GM12873 (cell line): ENCODE measurements around the gene RRH.

Experiments
- TF ChIP-seq, protein P1 (sequence below): IDR thresholded peaks from 2 replicates; pipeline ENCODE4 v1.5.1; 2012; ENCODE audit warnings: low read depth, mild to moderate bottlenecking, moderate library complexity, low read length, control low read depth; ENCODE audit not compliant: insufficient read depth; ENCODE audit errors: missing control alignments

Gene RRH

DNA sequence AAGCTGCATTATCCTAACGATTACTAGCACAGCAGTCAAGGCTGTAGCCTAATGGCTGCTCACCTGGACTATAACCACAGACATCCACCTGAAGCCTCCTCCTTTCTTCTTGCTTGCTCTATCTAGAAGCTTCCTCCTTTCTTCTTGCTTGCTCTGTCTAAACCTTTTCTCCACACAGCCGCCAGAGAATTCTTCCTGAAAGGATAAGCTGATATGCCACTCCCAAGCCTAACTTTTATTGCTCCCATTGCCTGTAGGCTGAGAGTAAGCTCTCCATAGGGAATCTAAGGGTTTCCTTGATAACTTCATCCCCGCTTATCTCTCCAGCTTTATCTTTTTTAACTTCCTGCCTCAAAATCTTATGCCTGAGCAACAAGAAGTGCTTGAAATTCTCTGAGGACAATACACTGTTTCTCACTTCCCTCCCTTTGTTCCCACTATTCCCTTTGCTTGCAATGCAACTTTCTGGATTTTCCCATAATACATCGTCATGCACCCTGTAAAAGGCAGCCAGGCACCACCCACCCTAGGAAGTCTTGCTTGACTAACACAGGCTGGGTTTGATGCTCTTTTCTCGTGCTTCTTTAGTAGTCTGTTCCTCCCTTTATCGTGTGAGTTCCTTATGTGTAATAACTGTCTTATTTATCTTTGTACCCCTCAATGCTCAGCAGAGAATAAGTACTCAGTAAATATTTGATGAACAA is 18.8 kb downstream of the RRH start:
- TF ChIP-seq, protein P1, sequence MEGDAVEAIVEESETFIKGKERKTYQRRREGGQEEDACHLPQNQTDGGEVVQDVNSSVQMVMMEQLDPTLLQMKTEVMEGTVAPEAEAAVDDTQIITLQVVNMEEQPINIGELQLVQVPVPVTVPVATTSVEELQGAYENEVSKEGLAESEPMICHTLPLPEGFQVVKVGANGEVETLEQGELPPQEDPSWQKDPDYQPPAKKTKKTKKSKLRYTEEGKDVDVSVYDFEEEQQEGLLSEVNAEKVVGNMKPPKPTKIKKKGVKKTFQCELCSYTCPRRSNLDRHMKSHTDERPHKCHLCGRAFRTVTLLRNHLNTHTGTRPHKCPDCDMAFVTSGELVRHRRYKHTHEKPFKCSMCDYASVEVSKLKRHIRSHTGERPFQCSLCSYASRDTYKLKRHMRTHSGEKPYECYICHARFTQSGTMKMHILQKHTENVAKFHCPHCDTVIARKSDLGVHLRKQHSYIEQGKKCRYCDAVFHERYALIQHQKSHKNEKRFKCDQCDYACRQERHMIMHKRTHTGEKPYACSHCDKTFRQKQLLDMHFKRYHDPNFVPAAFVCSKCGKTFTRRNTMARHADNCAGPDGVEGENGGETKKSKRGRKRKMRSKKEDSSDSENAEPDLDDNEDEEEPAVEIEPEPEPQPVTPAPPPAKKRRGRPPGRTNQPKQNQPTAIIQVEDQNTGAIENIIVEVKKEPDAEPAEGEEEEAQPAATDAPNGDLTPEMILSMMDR = no peak

- TF ChIP-seq, protein P1 = no peak
Observed at GRCh38 chr4:109847896-109848442, 20.2 kb downstream of the RRH start, which contains the start of gene LRIT3. TSS of gene LRIT3 (plus strand) at chr4:109848107. CDS start at chr4:109848202, 95 bp downstream.

DNA sequence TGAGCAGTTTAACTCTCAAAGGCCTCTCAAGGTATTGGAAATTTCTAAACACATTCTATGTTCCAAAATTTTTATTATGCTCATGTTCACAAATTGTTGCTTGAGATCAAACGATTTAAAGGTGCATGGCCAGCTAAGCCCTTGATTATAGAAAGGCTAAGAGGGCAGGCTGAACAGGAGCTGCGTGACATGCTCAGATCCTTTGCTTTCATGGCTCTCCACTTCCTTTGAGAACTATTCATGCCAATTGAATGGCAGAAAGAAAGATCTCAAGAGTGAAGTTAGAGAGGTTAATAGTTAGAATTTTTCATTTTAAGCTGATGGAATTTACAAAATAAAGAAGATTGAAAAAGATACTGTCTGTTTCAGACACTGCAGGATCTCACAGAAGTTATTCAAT is 20.7 kb downstream of the RRH start:
- TF ChIP-seq, protein P1 = no peak

DNA sequence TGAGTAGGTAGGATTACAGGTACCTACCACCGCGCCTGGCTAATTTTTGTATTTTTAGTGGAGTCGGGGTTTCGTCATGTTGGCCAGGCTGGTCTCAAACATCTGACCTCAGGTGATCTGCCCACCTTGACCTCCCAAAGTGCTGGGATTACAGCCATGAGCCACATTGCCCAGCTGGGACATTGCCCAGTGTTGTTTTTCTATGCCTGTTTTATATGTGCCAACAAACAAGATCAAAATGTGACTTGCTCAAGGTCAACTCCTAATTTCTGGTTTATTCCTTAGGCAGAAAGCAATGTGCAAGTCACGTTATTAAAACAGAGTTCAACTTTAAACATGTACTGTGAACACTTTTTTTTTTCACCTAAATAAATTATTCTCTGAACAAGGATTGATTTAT is 22.8 kb downstream of the RRH start:
- TF ChIP-seq, protein P1 = no peak

- TF ChIP-seq, protein P1 = no peak
Observed at GRCh38 chr4:109861271-109861670, 33.5 kb downstream of the RRH start.

DNA sequence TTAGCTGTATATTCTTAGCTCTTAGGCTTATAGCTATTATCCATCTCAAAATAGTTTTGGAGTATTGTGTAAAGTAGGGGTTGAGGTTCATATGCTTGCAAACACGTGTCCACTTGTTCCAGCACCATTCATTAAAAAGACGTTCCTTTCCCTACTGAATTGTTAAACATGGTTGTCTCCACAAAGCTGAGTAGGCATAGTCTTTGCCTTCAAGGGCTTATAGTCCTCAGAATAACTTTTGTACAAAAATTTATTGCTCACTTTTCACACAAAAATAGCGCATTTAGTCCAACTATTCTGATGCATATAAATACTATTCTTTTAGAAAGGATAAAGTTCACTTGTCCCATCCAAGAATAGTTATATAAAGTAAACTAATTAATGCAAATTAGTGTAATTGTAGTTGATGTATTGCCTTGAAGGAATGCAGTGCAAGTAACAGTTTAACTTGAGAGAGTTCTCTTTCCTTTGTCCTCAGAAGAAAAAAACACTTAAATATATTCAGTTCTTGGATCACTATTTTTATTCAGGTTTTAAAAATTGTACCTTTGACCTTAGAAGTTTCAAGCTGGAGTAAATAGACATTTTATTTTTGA is 34.2 kb downstream of the RRH start:
- TF ChIP-seq, protein P1 = no peak

- TF ChIP-seq, protein P1 = no peak
Observed at GRCh38 chr4:109864134-109864533, 36.4 kb downstream of the RRH start.
